ELR (cell line): ENCODE measurements around the gene SIGLEC14.
"Not testable (repeated sequence)": the region's sequence is repeated elsewhere in the genome, so short reads cannot be mapped to it uniquely, and the experiment has no call there.

Experiments
- DNase-seq: peaks from one replicate; pipeline ENCODE4 v3.0.0-alpha.2; 2015; ENCODE audit warnings: low read depth

Gene SIGLEC14

GRCh38 chr19:51646730-51647129 lies at the start of gene SIGLEC14:
SIGLEC14 (minus strand) TSS chr19:51646825; CDS start chr19:51646759, 66 bp downstream.
- DNase-seq: not testable (repeated sequence)

- no peak for DNase-seq
Measured at GRCh38 chr19:51695702-51696315, 49.2 kb upstream of the SIGLEC14 start.

GRCh38 chr19:51695088-51695487 lies 48.5 kb upstream of the SIGLEC14 start:
- DNase-seq: no peak

- no peak for DNase-seq
Measured at GRCh38 chr19:51694318-51695085, 47.9 kb upstream of the SIGLEC14 start.

GRCh38 chr19:51693819-51694218 lies 47.2 kb upstream of the SIGLEC14 start:
- no peak for DNase-seq

GRCh38 chr19:51693260-51693659 lies 46.6 kb upstream of the SIGLEC14 start, which contains the start of gene SPACA6:
SPACA6 (plus strand) TSS chr19:51693330; CDS start chr19:51693527, 197 bp downstream.
- DNase-seq: no peak

- DNase-seq: no peak
Measured at GRCh38 chr19:51692468-51692867, 45.8 kb upstream of the SIGLEC14 start.

- DNase-seq: no peak
Measured at GRCh38 chr19:51691584-51692428, 45.2 kb upstream of the SIGLEC14 start.

- DNase-seq: peak; percentile 35
Measured at GRCh38 chr19:51691074-51691583, 44.5 kb upstream of the SIGLEC14 start.

- peak; percentile 61 for DNase-seq
Measured at GRCh38 chr19:51690454-51691073, 43.9 kb upstream of the SIGLEC14 start.

- peak; percentile 43 for DNase-seq
Measured at GRCh38 chr19:51689751-51690453, 43.3 kb upstream of the SIGLEC14 start.

GRCh38 chr19:51688671-51689571 lies 42.3 kb upstream of the SIGLEC14 start:
- peak; percentile 89 for DNase-seq

GRCh38 chr19:51687791-51688670 lies 41.4 kb upstream of the SIGLEC14 start:
- peak; percentile 81 for DNase-seq

GRCh38 chr19:51686171-51686570 lies 39.5 kb upstream of the SIGLEC14 start:
- no peak for DNase-seq

- DNase-seq: peak; percentile 15
Measured at GRCh38 chr19:51681286-51681941, 34.8 kb upstream of the SIGLEC14 start.

GRCh38 chr19:51680474-51680873 lies 33.8 kb upstream of the SIGLEC14 start:
- no peak for DNase-seq

- no peak for DNase-seq
Measured at GRCh38 chr19:51676566-51677083, 30.0 kb upstream of the SIGLEC14 start.

- peak; percentile 58 for DNase-seq
Measured at GRCh38 chr19:51675911-51676565, 29.4 kb upstream of the SIGLEC14 start.
